GM12878 (cell line): ENCODE results near the gene CHDH. TPM values are rescaled to one million over a fixed set of nuclear protein-coding genes. Genes with fewer than 3 reads are reported as not detected.

ENCODE experiments used
- E2F8 ChIP-seq: fragments of 450-650 bp; IDR thresholded peaks from 2 replicates; pipeline ENCODE4 v1.6.1; 2018; ENCODE audit warnings: mild to moderate bottlenecking, low read depth, moderate library complexity; ENCODE audit not compliant: partially characterized antibody
- E4F1 ChIP-seq: fragments of 450-650 bp; IDR thresholded peaks from 2 replicates; pipeline ENCODE4 v1.6.1; 2018; ENCODE audit warnings: borderline replicate concordance, mild to moderate bottlenecking; ENCODE audit not compliant: partially characterized antibody
- FOXM1 ChIP-seq: IDR thresholded peaks from 2 replicates; pipeline ENCODE4 v1.6.1; 2012; ENCODE audit warnings: low read depth, mild to moderate bottlenecking, inconsistent platforms, low read length, moderate library complexity
- NFIC ChIP-seq: IDR thresholded peaks from 2 replicates; pipeline ENCODE4 v1.6.1; 2012; ENCODE audit warnings: low read depth, mild to moderate bottlenecking, inconsistent platforms, low read length, moderate library complexity
- NKRF ChIP-seq: fragments of 450-650 bp; conservative IDR thresholded peaks from 2 replicates; pipeline ENCODE4 v1.6.1; 2017; ENCODE audit warnings: mild to moderate bottlenecking, moderate library complexity
- PBX3 ChIP-seq: IDR thresholded peaks from 2 replicates; pipeline ENCODE4 v1.6.1; 2011; ENCODE audit warnings: mild to moderate bottlenecking, low read depth, low read length, moderate library complexity; ENCODE audit not compliant: insufficient replicate concordance
- PML ChIP-seq: IDR thresholded peaks from 2 replicates; pipeline ENCODE4 v1.6.1; 2012; ENCODE audit warnings: low read length, inconsistent platforms
- TCF12 ChIP-seq: IDR thresholded peaks from 2 replicates; pipeline ENCODE4 v1.6.1; 2011; ENCODE audit warnings: low read depth, mild to moderate bottlenecking, low read length
- YBX1 ChIP-seq: fragments of 450-650 bp; IDR thresholded peaks from 2 replicates; pipeline ENCODE4 v1.6.1; 2016; ENCODE audit warnings: antibody characterized with exemption
- ZBTB40 ChIP-seq: fragments of 450-650 bp; IDR thresholded peaks from 2 replicates; pipeline ENCODE4 v1.6.1; 2016; ENCODE audit warnings: mild to moderate bottlenecking, moderate library complexity, borderline replicate concordance
- polyA plus RNA-seq, 11 experiments: library from polyadenylated mRNA; depleted of rRNA in 4 of 11; unstranded in 6 of 11; stranded (reverse) in 5 of 11; fragments of >200 nt; fragmentation: Nextera tagmentation in 4 of 11; fragmentation: Illumina TruSeq in 1 of 11; extraction: Ambion mirVana in 4 of 11; extraction: Trizol in 1 of 11; gene quantifications; 1 replicate in 1 of 11; 2 replicates in 10 of 11; pipeline versions ENCODE4 v1.2.1 to v1.2.3, GENCODE V29; 2011 to 2016; ENCODE audit warnings: inconsistent platforms in 2 of 11, missing spikeins in 2 of 11, low read depth in 1 of 11
- total RNA-seq, 4 experiments: library from RNA; depleted of rRNA in 3 of 4; stranded (reverse); fragments of >200 nt in 3 of 4; fragmentation: Illumina TruSeq in 1 of 4; extraction: Trizol in 1 of 4; gene quantifications; 2 replicates each; pipeline versions ENCODE4 v1.2.1 to v1.2.3, GENCODE V29; 2013 to 2021

CHDH gene
- total and polyA plus RNA-seq, 10 of the 15 experiments (the other 5 are each of a cell fraction or from before 2014, with no cell fraction given): 0.95 to 8.3 (median 2.9) TPM

- TF ChIP-seq E2F8 (peak; percentile 95), NKRF (peak; percentile 82), YBX1 (no peak), ZBTB40 (peak; percentile 97), E4F1 (peak; percentile 20), FOXM1 (no peak), PML (peak; percentile 63), NFIC (no peak), TCF12 (0 out of 2 replicates have a peak, but pooled peaks have one; percentile 28), PBX3 (no peak)
Measured at GRCh38 chr3:53891497-53892285, 45.5 kb upstream of the CHDH start, which contains the start of gene SELENOK (continued).
